Activated T-helper 1 cell treated with Interleukin-2 at 50 U/mL for 16 hours (primary cell): Measurements from ENCODE around the gene POU2F1.

Experiments
- DNase-seq: peaks from one replicate; pipeline ENCODE4 v3.0.0-alpha.2; 2020; ENCODE audit warnings: low read depth

Gene POU2F1

GRCh38 chr1:167367705-167368104 lies 147.0 kb downstream of the POU2F1 start:
- DNase-seq: no peak

GRCh38 chr1:167369175-167369574 lies 148.5 kb downstream of the POU2F1 start:
- DNase-seq: no peak

- DNase-seq: no peak
These were observed 149.2 kb downstream of the POU2F1 start for GRCh38 chr1:167369933-167370332.

GRCh38 chr1:167371030-167371429 lies 150.3 kb downstream of the POU2F1 start:
- DNase-seq: no peak

- DNase-seq: no peak
These were observed 152.7 kb downstream of the POU2F1 start for GRCh38 chr1:167373398-167373797.

GRCh38 chr1:167373986-167374385 lies 153.3 kb downstream of the POU2F1 start:
- no peak for DNase-seq

GRCh38 chr1:167375949-167376348 lies 155.3 kb downstream of the POU2F1 start:
- no peak for DNase-seq

- no peak for DNase-seq
These were observed 166.7 kb downstream of the POU2F1 start for GRCh38 chr1:167387251-167387910.

GRCh38 chr1:167388976-167389375 lies 168.3 kb downstream of the POU2F1 start:
- DNase-seq: no peak

- no peak for DNase-seq
These were observed 171.6 kb downstream of the POU2F1 start for GRCh38 chr1:167392200-167392696.

- no peak for DNase-seq
These were observed 179.8 kb downstream of the POU2F1 start for GRCh38 chr1:167400359-167400953.

GRCh38 chr1:167401260-167401873 lies 180.7 kb downstream of the POU2F1 start:
- peak; percentile 23 for DNase-seq

- no peak for DNase-seq
These were observed 183.6 kb downstream of the POU2F1 start for GRCh38 chr1:167404161-167404888.

GRCh38 chr1:167404908-167405307 lies 184.2 kb downstream of the POU2F1 start:
- no peak for DNase-seq

- DNase-seq: no peak
These were observed 187.7 kb downstream of the POU2F1 start for GRCh38 chr1:167408355-167408754.

- DNase-seq: no peak
These were observed 188.5 kb downstream of the POU2F1 start for GRCh38 chr1:167409183-167409582.

GRCh38 chr1:167412072-167412471 lies 191.4 kb downstream of the POU2F1 start:
- no peak for DNase-seq

GRCh38 chr1:167412920-167413319 lies 192.2 kb downstream of the POU2F1 start:
- no peak for DNase-seq

GRCh38 chr1:167413328-167413727 lies 192.6 kb downstream of the POU2F1 start:
- DNase-seq: no peak

GRCh38 chr1:167416506-167416905 lies 195.8 kb downstream of the POU2F1 start:
- no peak for DNase-seq

GRCh38 chr1:167418391-167418790 lies 197.7 kb downstream of the POU2F1 start:
- DNase-seq: no peak

GRCh38 chr1:167419245-167419644 lies 198.6 kb downstream of the POU2F1 start:
- DNase-seq: no peak

GRCh38 chr1:167420510-167420909 lies 199.8 kb downstream of the POU2F1 start:
- no peak for DNase-seq
